ENCODE measurements around the gene FAM120A. TPM values are rescaled to one million over a fixed set of nuclear protein-coding genes. Genes with fewer than 3 reads are reported as not detected.
A peak's percentile ranks its signal among the peaks of the same experiment; 100 is the strongest.

Gene FAM120A
- total and polyA plus RNA-seq, 2 of the 13 experiments (the other 11 are each of a cell fraction or from before 2014, with no cell fraction given): 41.3 to 44.4 TPM

DNA sequence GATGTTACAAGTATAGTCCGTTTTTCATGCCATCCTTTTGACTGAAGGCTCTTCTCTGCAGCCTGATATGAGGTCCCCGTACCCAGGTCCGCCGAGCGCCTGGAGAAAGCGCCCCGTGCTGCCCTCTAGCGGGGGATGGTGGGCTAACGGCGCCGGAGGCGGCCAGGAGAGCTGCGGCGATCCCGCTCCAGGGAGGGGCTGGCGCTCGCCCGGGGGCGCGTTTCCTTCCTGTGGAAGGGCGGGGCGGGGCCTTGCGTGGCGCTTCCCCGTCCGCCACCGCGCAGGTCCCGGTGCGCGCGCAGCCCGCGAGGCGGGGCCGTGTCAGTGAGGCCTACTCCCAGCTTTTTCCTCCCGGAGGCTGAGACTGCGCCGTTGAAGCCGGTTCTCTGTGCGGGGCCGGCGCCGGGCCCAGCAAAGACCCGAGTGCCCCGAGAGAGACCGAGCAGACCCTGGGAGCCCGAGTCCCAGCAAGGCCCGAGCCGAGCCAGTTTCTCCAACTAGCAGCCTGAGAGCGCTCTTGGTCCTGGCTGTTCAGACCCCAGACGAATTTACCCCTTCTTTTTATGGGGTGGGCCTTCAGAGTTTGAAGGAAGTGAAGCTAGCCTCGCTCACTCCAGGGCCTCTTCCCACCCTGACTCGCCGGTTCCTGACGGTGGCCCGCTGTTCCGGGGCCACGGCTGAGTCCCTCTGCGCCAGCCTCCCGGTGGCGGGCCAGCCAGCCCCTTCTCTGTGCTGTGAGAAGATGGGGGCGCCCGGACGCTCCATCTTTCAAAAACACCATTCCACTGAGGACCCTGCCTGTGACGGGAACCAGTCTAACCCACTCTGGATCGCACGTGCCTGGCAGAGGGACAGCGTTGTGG, 115.2 kb downstream of the FAM120A start (continued):
- TF ChIP-seq ZNF121 (CRISPR knock-in tag; IDR thresholded peaks at IDR 0.05): no peak; the same call in 1 of the 2 replicates
- TF ChIP-seq, protein P1, sequence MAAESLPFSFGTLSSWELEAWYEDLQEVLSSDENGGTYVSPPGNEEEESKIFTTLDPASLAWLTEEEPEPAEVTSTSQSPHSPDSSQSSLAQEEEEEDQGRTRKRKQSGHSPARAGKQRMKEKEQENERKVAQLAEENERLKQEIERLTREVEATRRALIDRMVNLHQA (CRISPR knock-in tag; IDR thresholded peaks at IDR 0.05): no peak
- no peak for TF ChIP-seq ZNF883 (CRISPR knock-in tag; IDR thresholded peaks at IDR 0.05; ENCODE audit: not compliant biosample characterization)
- TF ChIP-seq EHMT2 (IDR thresholded peaks at IDR 0.05; ENCODE audit: borderline replicate concordance, low read depth, low read length): no peak
- no peak for TF ChIP-seq NCOA1 (CRISPR knock-in tag; IDR thresholded peaks at IDR 0.05)
- TF ChIP-seq, protein P2, sequence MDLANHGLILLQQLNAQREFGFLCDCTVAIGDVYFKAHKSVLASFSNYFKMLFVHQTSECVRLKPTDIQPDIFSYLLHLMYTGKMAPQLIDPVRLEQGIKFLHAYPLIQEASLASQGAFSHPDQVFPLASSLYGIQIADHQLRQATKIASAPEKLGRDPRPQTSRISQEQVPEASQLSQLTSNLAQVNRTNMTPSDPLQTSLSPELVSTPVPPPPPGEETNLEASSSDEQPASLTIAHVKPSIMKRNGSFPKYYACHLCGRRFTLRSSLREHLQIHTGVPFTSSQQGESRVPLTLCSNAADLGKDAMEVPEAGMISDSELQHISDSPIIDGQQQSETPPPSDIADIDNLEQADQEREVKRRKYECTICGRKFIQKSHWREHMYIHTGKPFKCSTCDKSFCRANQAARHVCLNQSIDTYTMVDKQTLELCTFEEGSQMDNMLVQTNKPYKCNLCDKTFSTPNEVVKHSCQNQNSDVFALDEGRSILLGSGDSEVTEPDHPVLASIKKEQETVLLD (CRISPR knock-in tag; IDR thresholded peaks at IDR 0.05; ENCODE audit: low read depth): peak; percentile 49; the same call in 1 of the 2 replicates
- no peak for TF ChIP-seq MTF2 (CRISPR knock-in tag; IDR thresholded peaks at IDR 0.05; ENCODE audit: borderline replicate concordance)
- TF ChIP-seq, protein P3, sequence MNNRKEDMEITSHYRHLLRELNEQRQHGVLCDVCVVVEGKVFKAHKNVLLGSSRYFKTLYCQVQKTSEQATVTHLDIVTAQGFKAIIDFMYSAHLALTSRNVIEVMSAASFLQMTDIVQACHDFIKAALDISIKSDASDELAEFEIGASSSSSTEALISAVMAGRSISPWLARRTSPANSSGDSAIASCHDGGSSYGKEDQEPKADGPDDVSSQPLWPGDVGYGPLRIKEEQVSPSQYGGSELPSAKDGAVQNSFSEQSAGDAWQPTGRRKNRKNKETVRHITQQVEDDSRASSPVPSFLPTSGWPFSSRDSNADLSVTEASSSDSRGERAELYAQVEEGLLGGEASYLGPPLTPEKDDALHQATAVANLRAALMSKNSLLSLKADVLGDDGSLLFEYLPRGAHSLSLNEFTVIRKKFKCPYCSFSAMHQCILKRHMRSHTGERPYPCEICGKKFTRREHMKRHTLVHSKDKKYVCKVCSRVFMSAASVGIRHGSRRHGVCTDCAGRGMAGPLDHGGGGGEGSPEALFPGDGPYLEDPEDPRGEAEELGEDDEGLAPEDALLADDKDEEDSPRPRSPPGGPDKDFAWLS (CRISPR knock-in tag; IDR thresholded peaks at IDR 0.05; ENCODE audit: borderline replicate concordance): no peak
- no peak for TF ChIP-seq ZNF138 (CRISPR knock-in tag; IDR thresholded peaks at IDR 0.05; ENCODE audit: low read depth)
- no peak for TF ChIP-seq SMARCC2 (IDR thresholded peaks at IDR 0.05)
- peak; percentile 99 for TF ChIP-seq AGO2 (optimal IDR thresholded peaks at IDR 0.05; ENCODE audit: low read depth, low read length)
- TF ChIP-seq PPARG (CRISPR knock-in tag; conservative IDR thresholded peaks at IDR 0.05): 0 out of 2 replicates have a peak, but pooled peaks have one; percentile 39
- peak; percentile 56; the same call in 1 of the 2 replicates for TF ChIP-seq ZNF547 (CRISPR knock-in tag; IDR thresholded peaks at IDR 0.05)
- no peak for TF ChIP-seq GTF2F1 (IDR thresholded peaks at IDR 0.05; ENCODE audit: low read length)
- TF ChIP-seq, protein P4, sequence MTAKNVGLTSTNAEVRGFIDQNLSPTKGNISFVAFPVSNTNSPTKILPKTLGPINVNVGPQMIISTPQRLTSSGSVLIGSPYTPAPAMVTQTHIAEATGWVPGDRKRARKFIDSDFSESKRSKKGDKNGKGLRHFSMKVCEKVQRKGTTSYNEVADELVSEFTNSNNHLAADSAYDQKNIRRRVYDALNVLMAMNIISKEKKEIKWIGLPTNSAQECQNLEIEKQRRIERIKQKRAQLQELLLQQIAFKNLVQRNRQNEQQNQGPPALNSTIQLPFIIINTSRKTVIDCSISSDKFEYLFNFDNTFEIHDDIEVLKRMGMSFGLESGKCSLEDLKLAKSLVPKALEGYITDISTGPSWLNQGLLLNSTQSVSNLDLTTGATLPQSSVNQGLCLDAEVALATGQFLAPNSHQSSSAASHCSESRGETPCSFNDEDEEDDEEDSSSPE (CRISPR knock-in tag; IDR thresholded peaks at IDR 0.05): peak; percentile 68
- no peak for TF ChIP-seq FOXO1 (CRISPR knock-in tag; IDR thresholded peaks at IDR 0.05)
- TF ChIP-seq PITX1 (CRISPR knock-in tag; IDR thresholded peaks at IDR 0.05): no peak
- no peak for TF ChIP-seq ZNF446 (CRISPR knock-in tag; IDR thresholded peaks at IDR 0.05)
- peak; percentile 69 for TF ChIP-seq NRL (CRISPR knock-in tag; IDR thresholded peaks at IDR 0.05; ENCODE audit: borderline replicate concordance)
- peak; percentile 61 to 86 for TF ChIP-seq POLR2A (IDR thresholded peaks at IDR 0.05; ENCODE audit: insufficient read depth in 1 of 2, low read depth in 2 of 2, low read length in 2 of 2)
- TF ChIP-seq, protein P5, sequence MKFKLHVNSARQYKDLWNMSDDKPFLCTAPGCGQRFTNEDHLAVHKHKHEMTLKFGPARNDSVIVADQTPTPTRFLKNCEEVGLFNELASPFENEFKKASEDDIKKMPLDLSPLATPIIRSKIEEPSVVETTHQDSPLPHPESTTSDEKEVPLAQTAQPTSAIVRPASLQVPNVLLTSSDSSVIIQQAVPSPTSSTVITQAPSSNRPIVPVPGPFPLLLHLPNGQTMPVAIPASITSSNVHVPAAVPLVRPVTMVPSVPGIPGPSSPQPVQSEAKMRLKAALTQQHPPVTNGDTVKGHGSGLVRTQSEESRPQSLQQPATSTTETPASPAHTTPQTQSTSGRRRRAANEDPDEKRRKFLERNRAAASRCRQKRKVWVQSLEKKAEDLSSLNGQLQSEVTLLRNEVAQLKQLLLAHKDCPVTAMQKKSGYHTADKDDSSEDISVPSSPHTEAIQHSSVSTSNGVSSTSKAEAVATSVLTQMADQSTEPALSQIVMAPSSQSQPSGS (CRISPR knock-in tag; IDR thresholded peaks at IDR 0.05): peak; percentile 76; the same call in 1 of the 2 replicates

Data from HepG2 (cell line).